Activated CD4-positive, alpha-beta T cell treated with anti-CD3 and anti-CD28 coated beads for 36 hours (primary cell): ENCODE measurements around the gene P3R3URF. TPM values are rescaled to one million over a fixed set of nuclear protein-coding genes. Genes with fewer than 3 reads are reported as not detected.
A peak's percentile ranks its signal among the peaks of the same experiment; 100 is the strongest.

ENCODE experiments used
- ATAC-seq: fragments of 200-7000 bp; cut with Tn5 transposase; one replicate; pipeline ENCODE4 v1.10.0; 2021; ENCODE audit warnings: mild to moderate bottlenecking, moderate library complexity
- CTCF ChIA-PET: fragments of 350-600 bp; sonication (Branson Sonifier 250); formaldehyde crosslinking; loops from one replicate; lab custom pipeline; 2021; ENCODE audit warnings: antibody characterized with exemption; lab: Charles Lee
- POLR2A ChIA-PET: fragments of 350-600 bp; sonication (Branson Sonifier 250); formaldehyde crosslinking; loops from one replicate; lab custom pipeline; 2021; ENCODE audit warnings: antibody characterized with exemption, inconsistent platforms; lab: Charles Lee
- DNase-seq: peaks from one replicate; pipeline ENCODE4 v3.0.0-alpha.2; 2020
- H3K27ac Mint-ChIP-seq: one replicate; pipeline ENCODE4 v1.8.0; 2021; ENCODE audit warnings: mixed read lengths
- H3K27me3 Mint-ChIP-seq: one replicate; pipeline ENCODE4 v1.8.0; 2021; ENCODE audit warnings: mixed read lengths
- H3K36me3 Mint-ChIP-seq: one replicate; pipeline ENCODE4 v1.8.0; 2021; ENCODE audit warnings: low read depth, mixed read lengths
- H3K4me1 Mint-ChIP-seq: one replicate; pipeline ENCODE4 v1.8.0; 2021; ENCODE audit warnings: mixed read lengths
- H3K4me3 Mint-ChIP-seq: one replicate; pipeline ENCODE4 v1.8.0; 2021; ENCODE audit warnings: mild to moderate bottlenecking, moderate library complexity, mixed read lengths
- H3K9me3 Mint-ChIP-seq: one replicate; pipeline ENCODE4 v1.8.0; 2021; ENCODE audit warnings: low read depth, mixed read lengths
- intact Hi-C, 2 experiments: fragments of 100-400 bp; cut with DNase I in 1 of 2; cut with micrococcal nuclease in 1 of 2; formaldehyde crosslinking; loops; one replicate each; pipeline versions ENCODE4 v1.14.2 to v1.15.1; 2022 to 2024; cut with DNase I, micrococcal nuclease
- total RNA-seq, 2 experiments: library from RNA; stranded (reverse); gene quantifications; one replicate each; pipeline ENCODE4 v1.2.3, GENCODE V29; 2021

The P3R3URF gene
- total RNA-seq, 2 experiments from 2014 or later: not detected

- H3K27ac Mint-ChIP-seq: no peak overlapping the region
- H3K4me3 Mint-ChIP-seq: no peak overlapping the region
- POLR2A ChIA-PET: no interaction called here
- DNase-seq (no peak), ATAC-seq (no peak)
- intact Hi-C loops: no loop called here
- CTCF ChIA-PET: interaction anchor here (1.3 to 1.4 kb wide), 2 partner anchors 111 to 135 kb away, joined by 5 to 7 read pairs; no protein-coding TSS in a partner anchor
- H3K9me3 Mint-ChIP-seq: no peaks in the 10 kb centered on the region
- H3K27me3 Mint-ChIP-seq: no peaks in the 10 kb centered on the region
- no peaks in the 10 kb centered on the region for H3K36me3 Mint-ChIP-seq
- peaks cover 9% of the 10 kb centered on the region for H3K4me1 Mint-ChIP-seq
Observed at GRCh38 chr1:46171871-46172270, 4.4 kb downstream of the P3R3URF start.

- intact Hi-C loops: no loop called here
- ATAC-seq: no peak
- Mint-ChIP-seq H3K9me3 (no peaks in the 10 kb centered on the region), H3K36me3 (no peaks in the 10 kb centered on the region), H3K4me3 (no peak overlapping the region), H3K4me1 (peaks cover 14% of the 10 kb centered on the region), H3K27me3 (no peaks in the 10 kb centered on the region), H3K27ac (no peak overlapping the region)
- ChIA-PET POLR2A (no interaction called here), CTCF (interaction anchor here (1.3 kb wide), 1 partner anchor 111 kb away, joined by 5 read pairs; no protein-coding TSS in a partner anchor)
- no peak for DNase-seq
Observed at GRCh38 chr1:46171351-46171750, 4.9 kb downstream of the P3R3URF start.

GRCh38 chr1:46169811-46170454 is 6.4 kb downstream of the P3R3URF start:
- POLR2A ChIA-PET: no interaction called here
- no peaks in the 10 kb centered on the region for H3K9me3 Mint-ChIP-seq
- no peaks in the 10 kb centered on the region for H3K36me3 Mint-ChIP-seq
- H3K27me3 Mint-ChIP-seq: no peaks in the 10 kb centered on the region
- ATAC-seq (no peak), DNase-seq (no peak)
- peaks cover 17% of the 10 kb centered on the region for H3K4me1 Mint-ChIP-seq
- no peak overlapping the region for H3K4me3 Mint-ChIP-seq
- no peak overlapping the region for H3K27ac Mint-ChIP-seq
- CTCF ChIA-PET: interaction anchor here (0.8 to 2.3 kb wide), 2 partner anchors 12 to 28 kb away, joined by 3 to 10 read pairs; partner anchors contain the start of gene POMGNT1
- intact Hi-C loops: no loop called here

GRCh38 chr1:46168477-46168876 is 7.8 kb downstream of the P3R3URF start:
- ChIA-PET POLR2A (no interaction called here), CTCF (interaction anchor here (0.6 to 2.4 kb wide), 5 partner anchors 9 to 131 kb away, joined by 3 to 10 read pairs (median 4); no protein-coding TSS in a partner anchor)
- intact Hi-C loops: no loop called here
- DNase-seq (no peak), ATAC-seq (no peak)
- H3K27me3 Mint-ChIP-seq: no peaks in the 10 kb centered on the region
- no peaks in the 10 kb centered on the region for H3K9me3 Mint-ChIP-seq
- no peak overlapping the region for H3K4me3 Mint-ChIP-seq
- H3K27ac Mint-ChIP-seq: no peak overlapping the region
- peaks cover 17% of the 10 kb centered on the region for H3K4me1 Mint-ChIP-seq
- H3K36me3 Mint-ChIP-seq: no peaks in the 10 kb centered on the region

GRCh38 chr1:46166521-46167462 is 9.5 kb downstream of the P3R3URF start:
- H3K9me3 Mint-ChIP-seq: no peaks in the 10 kb centered on the region
- H3K27me3 Mint-ChIP-seq: no peaks in the 10 kb centered on the region
- H3K36me3 Mint-ChIP-seq: no peaks in the 10 kb centered on the region
- ATAC-seq (peak; percentile 76), DNase-seq (peak; percentile 71)
- intact Hi-C loops: loop anchor here in 1 of 2 experiments (2.0 kb wide), 1 partner anchor 34 kb away; the partner anchor contains the start of gene PIK3R3
- H3K4me3 Mint-ChIP-seq: peak overlapping the region; percentile 65
- H3K4me1 Mint-ChIP-seq: peaks cover 17% of the 10 kb centered on the region
- POLR2A ChIA-PET: interaction anchor here (0.6 to 1.4 kb wide), 3 partner anchors 18 to 80 kb away, joined by 3 to 5 read pairs (median 3); no protein-coding TSS in a partner anchor
- CTCF ChIA-PET: interaction anchor here (0.5 to 2.4 kb wide), 10 partner anchors 12 to 129 kb away, joined by 3 to 9 read pairs (median 4); no protein-coding TSS in a partner anchor
- H3K27ac Mint-ChIP-seq: peak overlapping the region; percentile 85

- no peaks in the 10 kb centered on the region for H3K27me3 Mint-ChIP-seq
- no peak overlapping the region for H3K4me3 Mint-ChIP-seq
- no peaks in the 10 kb centered on the region for H3K4me1 Mint-ChIP-seq
- ChIA-PET CTCF (interaction anchor here (2.0 kb wide), 1 partner anchor 8 kb away, joined by 4 read pairs; no protein-coding TSS in a partner anchor), POLR2A (interaction anchor here (0.6 kb wide), 1 partner anchor 287 kb away, joined by 3 read pairs; no protein-coding TSS in a partner anchor)
- DNase-seq (no peak), ATAC-seq (no peak)
- H3K36me3 Mint-ChIP-seq: no peaks in the 10 kb centered on the region
- no peaks in the 10 kb centered on the region for H3K9me3 Mint-ChIP-seq
- intact Hi-C loops: no loop called here
- H3K27ac Mint-ChIP-seq: no peak overlapping the region
Observed at GRCh38 chr1:46160212-46160611, 16.1 kb downstream of the P3R3URF start.

- Mint-ChIP-seq H3K27me3 (no peaks in the 10 kb centered on the region), H3K9me3 (no peaks in the 10 kb centered on the region), H3K4me1 (no peaks in the 10 kb centered on the region), H3K27ac (no peak overlapping the region), H3K4me3 (no peak overlapping the region), H3K36me3 (no peaks in the 10 kb centered on the region)
- DNase-seq (no peak), ATAC-seq (no peak)
- ChIA-PET CTCF (interaction anchor here (2.0 kb wide), 1 partner anchor 9 kb away, joined by 4 read pairs; no protein-coding TSS in a partner anchor), POLR2A (no interaction called here)
- intact Hi-C loops: no loop called here
Observed at GRCh38 chr1:46159516-46159915, 16.8 kb downstream of the P3R3URF start.

- no peak for DNase-seq
- ATAC-seq: no peak
- H3K9me3 Mint-ChIP-seq: no peaks in the 10 kb centered on the region
- intact Hi-C loops: no loop called here
- H3K4me1 Mint-ChIP-seq: no peaks in the 10 kb centered on the region
- H3K27ac Mint-ChIP-seq: no peak overlapping the region
- POLR2A ChIA-PET: interaction anchor here (0.7 kb wide), 1 partner anchor 63 kb away, joined by 3 read pairs; no protein-coding TSS in a partner anchor
- H3K36me3 Mint-ChIP-seq: no peaks in the 10 kb centered on the region
- H3K27me3 Mint-ChIP-seq: no peaks in the 10 kb centered on the region
- CTCF ChIA-PET: interaction anchor here (1.0 to 2.0 kb wide), 3 partner anchors 10 to 127 kb away, joined by 3 to 4 read pairs (median 4); no protein-coding TSS in a partner anchor
- no peak overlapping the region for H3K4me3 Mint-ChIP-seq
Observed at GRCh38 chr1:46158312-46159281, 17.7 kb downstream of the P3R3URF start.

- no peak for ATAC-seq
- no peaks in the 10 kb centered on the region for H3K4me1 Mint-ChIP-seq
- no peak overlapping the region for H3K27ac Mint-ChIP-seq
- H3K9me3 Mint-ChIP-seq: no peaks in the 10 kb centered on the region
- DNase-seq: no peak
- no peak overlapping the region for H3K4me3 Mint-ChIP-seq
- no peaks in the 10 kb centered on the region for H3K27me3 Mint-ChIP-seq
- intact Hi-C loops: no loop called here
- ChIA-PET POLR2A (no interaction called here), CTCF (interaction anchor here (0.6 to 1.3 kb wide), 3 partner anchors 35 to 126 kb away, joined by 3 to 5 read pairs (median 4); no protein-coding TSS in a partner anchor)
- H3K36me3 Mint-ChIP-seq: no peaks in the 10 kb centered on the region
Observed at GRCh38 chr1:46157916-46158311, 18.4 kb downstream of the P3R3URF start.

- no peak overlapping the region for H3K27ac Mint-ChIP-seq
- H3K4me3 Mint-ChIP-seq: no peak overlapping the region
- CTCF ChIA-PET: no interaction called here
- no peak for DNase-seq
- intact Hi-C loops: no loop called here
- POLR2A ChIA-PET: no interaction called here
- no peaks in the 10 kb centered on the region for H3K36me3 Mint-ChIP-seq
- no peaks in the 10 kb centered on the region for H3K9me3 Mint-ChIP-seq
- H3K4me1 Mint-ChIP-seq: no peaks in the 10 kb centered on the region
- no peaks in the 10 kb centered on the region for H3K27me3 Mint-ChIP-seq
- ATAC-seq: no peak
Observed at GRCh38 chr1:46153732-46154131, 22.6 kb downstream of the P3R3URF start.
